ENCODE measurements around the gene LTBP3.

LTBP3 gene

GRCh38 chr11:65530157-65530496, 28.0 kb downstream of the LTBP3 start (continued):
- no peak for TF ChIP-seq ZBTB49 (tag by site-specific recombination; IDR thresholded peaks at IDR 0.05; ENCODE audit: low read depth)
- peak; percentile 79 for TF ChIP-seq SCRT2 (tag by site-specific recombination; IDR thresholded peaks at IDR 0.05)
- no peak for TF ChIP-seq ZNF341 (tag by site-specific recombination; IDR thresholded peaks at IDR 0.05; ENCODE audit: low read depth)
- TF ChIP-seq GLIS2 (tag by site-specific recombination; IDR thresholded peaks at IDR 0.05) = no peak
- no peak for TF ChIP-seq ZNF792 (tag by site-specific recombination; IDR thresholded peaks at IDR 0.05)
- no peak for TF ChIP-seq ZFP41 (tag by site-specific recombination; IDR thresholded peaks at IDR 0.05; ENCODE audit: borderline replicate concordance)
- no peak for TF ChIP-seq GLIS1 (tag by site-specific recombination; IDR thresholded peaks at IDR 0.05)
- no peak for TF ChIP-seq ZNF16 (tag by site-specific recombination; IDR thresholded peaks at IDR 0.05; ENCODE audit: low read depth)

GRCh38 chr11:65529475-65530156, 28.5 kb downstream of the LTBP3 start:
- Histone ChIP-seq H3K27ac (ENCODE audit: extremely low read depth, low read depth, low read length) (no peak overlapping the region), H3K4me1 (ENCODE audit: control insufficient read depth, insufficient read depth, low read length) (peaks cover 4% of the 10 kb centered on the region; the same call in 1 of the 2 replicates), H3K4me3 (ENCODE audit: low read depth, low read length) (no peak overlapping the region), H3K9me3 (ENCODE audit: control insufficient read depth, insufficient read depth, low read depth, low read length) (no peaks in the 10 kb centered on the region), H3K36me3 (ENCODE audit: control insufficient read depth in 2 of 2, insufficient read depth in 1 of 2, low read length in 2 of 2) (peaks cover 6 to 79% of the 10 kb centered on the region in 2 experiments; a peak in 2 of 3 replicates)
- CTCF ChIA-PET = interaction anchor here (0.6 to 3.4 kb wide), 4 partner anchors 12 to 514 kb away, joined by 3 to 21 read pairs (median 5); no protein-coding TSS in a partner anchor
- TF ChIP-seq GLI2 (tag by site-specific recombination; IDR thresholded peaks at IDR 0.05; ENCODE audit: borderline replicate concordance, low read depth) (no peak), BCL11B (tag by site-specific recombination; IDR thresholded peaks at IDR 0.05; ENCODE audit: low read depth) (0 out of 2 replicates have a peak, but pooled peaks have one; percentile 33), ZNF768 (tag by site-specific recombination; IDR thresholded peaks at IDR 0.05) (peak; percentile 77)
- POLR2A ChIA-PET = interaction anchor here (1.5 to 3.0 kb wide), 2 partner anchors 11 to 42 kb away, joined by 3 to 12 read pairs; no protein-coding TSS in a partner anchor

GRCh38 chr11:65528819-65529350, 29.3 kb downstream of the LTBP3 start:
- Histone ChIP-seq H3K9me3 (ENCODE audit: control insufficient read depth, insufficient read depth, low read depth, low read length) (no peaks in the 10 kb centered on the region), H3K36me3 (ENCODE audit: control insufficient read depth in 2 of 2, insufficient read depth in 1 of 2, low read length in 2 of 2) (peaks cover 6 to 75% of the 10 kb centered on the region in 2 experiments; a peak in 2 of 3 replicates), H3K27ac (ENCODE audit: extremely low read depth, low read depth, low read length) (no peak overlapping the region), H3K4me3 (ENCODE audit: low read depth, low read length) (no peak overlapping the region), H3K4me1 (ENCODE audit: control insufficient read depth, insufficient read depth, low read length) (peaks cover 4% of the 10 kb centered on the region; the same call in 1 of the 2 replicates)
- no peak for TF ChIP-seq ZNF791 (tag by site-specific recombination; IDR thresholded peaks at IDR 0.05)
- TF ChIP-seq ZNF449 (tag by site-specific recombination; IDR thresholded peaks at IDR 0.05) = no peak
- no peak for TF ChIP-seq ZNF677 (tag by site-specific recombination; IDR thresholded peaks at IDR 0.05)
- no peak for TF ChIP-seq PRDM1 (tag by site-specific recombination; IDR thresholded peaks at IDR 0.05)
- TF ChIP-seq ZNF558 (tag by site-specific recombination; IDR thresholded peaks at IDR 0.05) = no peak
- TF ChIP-seq RBAK (tag by site-specific recombination; IDR thresholded peaks at IDR 0.05) = no peak
- TF ChIP-seq ZNF335 (tag by site-specific recombination; conservative IDR thresholded peaks at IDR 0.05) = no peak
- no peak for TF ChIP-seq GFI1B (tag by site-specific recombination; IDR thresholded peaks at IDR 0.05)
- no peak for TF ChIP-seq ZNF398 (tag by site-specific recombination; IDR thresholded peaks at IDR 0.05)
- TF ChIP-seq ZNF211 (tag by site-specific recombination; IDR thresholded peaks at IDR 0.05; ENCODE audit: low read depth) = no peak
- POLR2A ChIA-PET = interaction anchor here (0.6 to 3.0 kb wide), 5 partner anchors 11 to 217 kb away, joined by 3 to 12 read pairs (median 6); no protein-coding TSS in a partner anchor
- CTCF ChIA-PET = interaction anchor here (3.4 kb wide), 1 partner anchor 12 kb away, joined by 21 read pairs; no protein-coding TSS in a partner anchor

All from HEK293 (cell line).